MM.1S (cell line): ENCODE results near the gene PDE1A.

Experiments
- EZH2 ChIP-seq: fragments of 300-600 bp; sonication (generic); optimal IDR thresholded peaks from 2 replicates; pipeline ENCODE3; 2017; ENCODE audit warnings: low read depth, mild to moderate bottlenecking, antibody characterized with exemption, low read length, mixed read lengths
- TF ChIP-seq, protein P1 (sequence below): fragments of 300-600 bp; sonication (generic); IDR thresholded peaks from 2 replicates; pipeline ENCODE4 v1.5.1; 2016; ENCODE audit warnings: antibody characterized with exemption, low read length, mixed read lengths

DNA sequence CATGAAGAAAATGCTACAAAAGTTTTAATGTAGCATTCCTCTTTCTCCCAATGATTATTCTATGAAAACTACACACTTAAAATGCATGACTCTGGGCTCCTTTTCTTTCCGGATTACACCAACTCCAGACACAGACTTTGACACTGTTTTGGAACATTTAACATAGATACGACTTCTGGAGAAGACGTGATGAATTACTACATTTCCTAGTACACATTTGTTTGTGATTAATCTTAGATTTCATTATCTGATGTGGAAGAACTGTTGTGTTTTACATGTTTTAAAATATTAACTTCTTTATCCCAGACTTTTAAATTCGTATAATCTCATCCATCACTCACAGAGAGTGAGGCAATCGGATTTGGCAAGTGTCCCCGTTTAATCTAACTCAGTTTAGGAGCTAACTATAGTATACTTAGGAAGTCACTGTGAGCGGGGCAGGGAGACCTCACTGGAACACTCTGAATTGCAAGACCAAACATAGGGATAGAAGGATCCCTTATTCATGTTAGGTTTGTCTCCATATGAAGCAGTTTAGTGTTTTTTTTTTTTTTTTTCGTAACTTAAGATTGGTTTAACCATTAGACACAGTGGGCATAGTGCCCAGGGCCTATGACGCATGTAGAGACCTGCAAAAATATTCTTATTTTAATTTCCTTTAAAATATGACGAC lies 66.7 kb downstream of the PDE1A start:
- TF ChIP-seq, protein P1, sequence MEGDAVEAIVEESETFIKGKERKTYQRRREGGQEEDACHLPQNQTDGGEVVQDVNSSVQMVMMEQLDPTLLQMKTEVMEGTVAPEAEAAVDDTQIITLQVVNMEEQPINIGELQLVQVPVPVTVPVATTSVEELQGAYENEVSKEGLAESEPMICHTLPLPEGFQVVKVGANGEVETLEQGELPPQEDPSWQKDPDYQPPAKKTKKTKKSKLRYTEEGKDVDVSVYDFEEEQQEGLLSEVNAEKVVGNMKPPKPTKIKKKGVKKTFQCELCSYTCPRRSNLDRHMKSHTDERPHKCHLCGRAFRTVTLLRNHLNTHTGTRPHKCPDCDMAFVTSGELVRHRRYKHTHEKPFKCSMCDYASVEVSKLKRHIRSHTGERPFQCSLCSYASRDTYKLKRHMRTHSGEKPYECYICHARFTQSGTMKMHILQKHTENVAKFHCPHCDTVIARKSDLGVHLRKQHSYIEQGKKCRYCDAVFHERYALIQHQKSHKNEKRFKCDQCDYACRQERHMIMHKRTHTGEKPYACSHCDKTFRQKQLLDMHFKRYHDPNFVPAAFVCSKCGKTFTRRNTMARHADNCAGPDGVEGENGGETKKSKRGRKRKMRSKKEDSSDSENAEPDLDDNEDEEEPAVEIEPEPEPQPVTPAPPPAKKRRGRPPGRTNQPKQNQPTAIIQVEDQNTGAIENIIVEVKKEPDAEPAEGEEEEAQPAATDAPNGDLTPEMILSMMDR: no peak
- TF ChIP-seq EZH2: no peak
